GM21447 (cell line): ENCODE measurements around the gene MAP3K13.
A peak's percentile ranks its signal among the peaks of the same experiment; 100 is the strongest.

Experiments used
- ATAC-seq: cut with Tn5 transposase; IDR thresholded peaks from one replicate; pipeline ENCODE4 v1.9.1; 2021; ENCODE audit not compliant: unreplicated experiment

Gene MAP3K13

DNA sequence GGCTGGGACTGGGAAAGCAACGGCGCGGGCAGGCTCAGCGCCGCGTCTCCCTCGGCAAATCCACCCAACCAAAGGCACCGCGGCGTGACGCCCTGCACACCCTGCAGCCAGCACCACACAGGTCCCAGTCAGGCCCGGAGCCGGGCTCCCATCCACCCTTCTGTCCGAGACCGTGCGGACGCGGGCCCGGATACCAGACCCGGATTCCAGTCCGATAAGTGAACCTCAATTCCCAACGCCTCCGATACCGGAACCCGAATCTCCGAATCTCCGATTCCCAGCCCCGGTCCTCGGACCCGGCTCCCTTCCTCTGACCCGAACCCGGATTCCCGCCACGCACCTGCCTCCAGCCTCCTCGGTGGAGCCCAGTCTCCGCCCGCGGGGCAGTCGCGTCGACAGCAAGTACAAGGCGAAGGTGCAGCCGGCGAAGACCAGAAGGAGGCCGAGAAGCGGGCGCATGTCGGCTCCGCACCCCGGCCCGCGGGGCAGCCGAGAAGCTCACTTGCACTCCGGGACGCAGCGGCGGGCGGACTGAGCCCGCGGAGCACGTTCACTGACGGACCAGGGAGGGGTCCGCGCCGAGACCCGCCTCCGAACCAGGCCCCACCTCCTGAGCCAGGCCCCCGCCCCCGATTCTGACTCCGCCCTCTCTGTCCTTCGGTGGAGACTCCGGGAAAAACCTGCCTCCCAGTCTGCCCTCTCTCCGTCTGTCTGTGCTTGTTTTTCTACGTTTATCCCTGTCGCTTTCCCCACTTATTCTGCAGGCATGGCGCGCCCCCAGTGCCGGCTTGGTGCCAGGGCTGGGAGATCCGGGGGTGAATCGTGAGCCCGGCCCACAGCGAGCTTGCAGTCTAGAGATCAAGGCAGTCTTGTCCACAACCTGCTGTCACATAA is 135.8 kb downstream of the MAP3K13 start, which contains the start of gene TMEM41A:
TMEM41A (minus strand) TSS at position 533 of the 894 bp plus-strand sequence; CDS start at position 459, 74 bp downstream.
- ATAC-seq: peak; percentile 91

DNA sequence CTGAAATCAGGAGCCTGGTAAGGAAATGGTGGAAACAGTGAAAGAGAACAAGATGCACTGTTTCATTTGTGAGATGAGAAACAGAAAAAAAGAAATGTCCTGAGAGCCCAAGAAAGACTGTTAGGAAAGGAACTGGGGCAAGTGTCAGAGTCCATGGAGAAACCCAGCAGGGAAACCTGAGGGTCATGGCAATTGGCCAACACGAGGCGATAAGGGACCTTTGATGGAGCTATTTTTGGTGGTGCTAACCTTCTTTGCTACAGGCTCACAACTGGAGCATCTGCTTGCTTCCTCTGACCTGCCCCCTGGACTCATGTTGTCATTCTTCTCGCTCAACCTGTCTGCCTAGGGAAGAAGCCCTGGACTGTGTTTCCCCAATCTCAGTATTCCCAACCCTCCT is 140.1 kb downstream of the MAP3K13 start:
- ATAC-seq: no peak

DNA sequence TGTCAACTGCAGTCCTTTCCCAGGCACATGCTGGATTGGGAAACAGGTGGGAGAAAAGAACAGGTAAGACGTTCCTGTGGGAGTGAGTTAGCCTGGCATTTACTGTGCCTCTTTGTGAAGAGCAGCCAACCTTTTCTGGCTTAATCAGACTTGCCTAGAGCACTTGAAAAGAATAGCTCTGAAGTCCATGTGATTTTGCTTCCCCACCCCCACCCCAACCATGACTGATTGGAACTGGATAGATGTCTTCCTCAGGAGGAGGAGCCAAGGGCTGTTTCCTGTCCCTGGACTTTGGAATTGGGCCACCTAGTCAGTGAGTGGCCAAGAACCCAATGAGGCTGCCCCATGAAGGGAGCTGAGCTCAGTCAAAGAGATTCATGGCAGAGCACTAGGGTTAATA is 140.6 kb downstream of the MAP3K13 start:
- ATAC-seq: no peak

DNA sequence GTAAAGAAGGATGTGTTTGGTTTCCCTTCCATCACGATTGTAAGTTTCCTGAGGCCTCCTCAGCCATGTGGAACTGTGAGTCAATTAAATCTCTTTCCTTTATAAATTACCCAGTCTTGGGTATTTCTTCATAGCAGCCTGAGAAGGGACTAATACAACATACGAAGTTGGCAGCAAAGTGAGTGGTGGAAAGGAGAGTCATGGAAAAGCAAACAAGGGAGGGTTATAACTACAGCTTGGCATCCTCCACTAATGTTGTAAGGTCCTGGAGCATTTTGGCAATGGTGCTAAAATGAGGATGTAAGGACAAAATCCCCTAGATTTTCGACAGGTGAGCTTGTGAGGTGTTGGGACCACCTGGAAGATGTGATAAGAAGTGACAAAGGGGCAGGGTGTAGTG is 141.7 kb downstream of the MAP3K13 start:
- ATAC-seq: no peak

DNA sequence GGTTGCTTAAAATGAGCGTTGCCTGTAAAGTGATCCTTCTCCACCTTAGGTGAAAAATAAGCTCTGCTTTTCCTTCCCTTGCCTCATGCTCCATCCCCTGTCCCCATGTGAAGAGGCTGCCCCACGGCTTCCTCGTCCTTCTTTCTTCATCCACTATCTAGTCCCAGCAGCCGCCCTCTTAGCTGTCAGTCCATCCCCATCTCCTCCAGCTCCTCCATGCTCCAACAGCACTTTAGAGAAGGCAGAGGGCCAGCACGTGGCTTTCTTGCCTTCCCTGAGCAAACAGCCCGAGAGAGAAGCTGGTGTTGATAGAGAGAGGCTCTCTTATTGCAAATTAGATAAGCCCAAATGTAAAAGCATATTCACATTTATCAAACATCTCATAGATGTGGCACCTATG is 144.9 kb downstream of the MAP3K13 start:
- ATAC-seq: no peak

DNA sequence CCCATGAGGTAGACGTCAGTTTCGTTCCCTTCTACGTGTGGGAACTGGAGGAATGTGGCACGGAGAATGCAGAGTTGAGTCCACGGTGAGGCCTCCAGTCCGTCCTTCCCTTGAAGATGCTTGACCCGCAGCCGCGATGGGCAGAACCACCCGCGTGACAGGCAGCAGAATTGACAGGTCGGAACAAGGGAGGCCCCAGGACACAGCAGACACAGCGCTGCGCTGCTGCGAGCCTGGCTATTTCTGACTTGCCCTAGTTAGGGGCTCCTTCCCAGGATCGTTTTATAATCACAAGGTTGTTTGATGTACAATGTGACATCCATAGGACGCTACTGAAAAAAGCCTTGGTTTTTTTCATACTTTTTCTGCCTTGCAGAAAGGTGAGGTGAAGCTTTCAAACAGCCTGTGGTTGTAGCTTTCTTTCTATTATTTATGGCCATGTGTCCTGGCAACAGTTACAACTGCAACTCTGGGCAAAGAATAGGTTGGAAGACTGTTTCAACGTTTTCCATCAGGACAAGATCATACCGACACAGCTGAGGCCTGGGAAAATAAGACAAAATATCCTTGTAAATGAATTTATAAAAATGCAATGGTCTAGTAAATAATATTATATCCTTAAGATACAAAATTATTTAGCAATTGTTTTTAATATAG is 145.5 kb downstream of the MAP3K13 start:
- no peak for ATAC-seq

DNA sequence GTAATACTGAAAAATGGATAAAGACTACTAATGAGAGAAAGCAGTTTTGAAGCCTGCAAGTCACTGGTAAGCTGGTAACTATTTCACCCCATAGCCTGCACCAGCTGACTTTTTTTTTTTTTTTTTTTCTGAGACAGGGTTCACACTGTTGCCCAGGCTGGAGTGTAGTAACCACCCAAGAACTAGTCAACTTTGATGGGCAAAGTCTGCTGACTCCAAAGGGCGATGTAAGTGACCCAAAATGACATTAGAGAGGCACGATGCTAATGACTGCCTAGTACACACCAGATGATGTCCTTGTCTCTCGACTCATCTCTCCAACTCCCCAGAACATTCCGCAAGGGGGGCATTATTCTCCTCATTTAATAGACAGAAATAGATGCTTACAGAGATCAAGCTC is 148.8 kb downstream of the MAP3K13 start:
- ATAC-seq: no peak

DNA sequence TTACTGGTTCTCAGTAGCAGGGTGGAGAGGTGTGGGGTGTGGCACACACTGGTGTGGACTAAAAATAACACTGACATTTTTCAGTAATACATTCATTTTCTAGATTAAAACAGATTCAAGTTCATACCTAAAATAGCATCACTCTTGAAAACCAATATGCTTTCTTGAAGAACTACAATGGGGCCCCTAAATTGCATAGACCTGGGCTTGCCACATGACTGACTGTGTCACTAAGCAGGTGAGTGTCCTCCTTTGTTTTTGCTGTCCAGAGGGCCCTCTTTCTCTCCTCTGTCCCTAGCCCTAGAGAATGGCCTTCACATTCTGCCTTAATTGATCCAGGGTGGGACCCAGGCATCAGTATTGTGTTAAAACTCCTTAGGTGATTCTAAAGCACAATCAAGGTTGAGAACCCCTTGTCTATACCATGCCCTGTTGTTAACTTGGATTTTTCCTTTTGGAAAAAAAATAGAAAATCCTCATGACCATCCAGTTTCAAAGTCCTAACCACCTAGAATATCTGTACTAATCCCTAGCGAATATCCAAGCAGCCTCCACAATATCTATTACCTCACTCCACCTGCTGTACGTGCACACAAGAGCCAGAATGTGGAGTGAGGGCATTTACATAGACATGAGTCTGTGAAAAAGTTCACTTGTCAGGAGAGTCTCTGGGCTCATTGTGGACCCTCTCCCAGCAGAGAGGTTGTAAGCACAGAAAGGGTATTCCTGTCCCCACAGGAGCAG is 154.6 kb downstream of the MAP3K13 start:
- ATAC-seq: no peak

DNA sequence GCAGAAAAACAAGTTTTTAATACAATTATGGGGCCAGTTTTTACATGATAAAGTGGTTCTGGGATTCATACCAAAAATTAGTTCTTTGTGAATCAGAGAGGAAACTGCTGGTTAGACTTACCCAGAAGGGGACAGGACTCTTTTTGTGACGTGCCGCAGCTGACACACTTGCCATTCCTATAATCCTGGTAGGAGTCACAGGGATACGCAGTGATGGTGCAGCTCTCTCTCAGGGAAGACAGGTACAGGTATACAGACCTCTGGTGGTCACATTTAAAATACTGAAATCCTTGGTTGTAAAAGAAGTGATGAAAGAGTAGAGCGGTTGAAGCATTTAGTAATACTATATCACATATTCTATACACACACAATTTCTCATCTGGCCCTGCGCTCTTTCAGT is 156.1 kb downstream of the MAP3K13 start:
- no peak for ATAC-seq

DNA sequence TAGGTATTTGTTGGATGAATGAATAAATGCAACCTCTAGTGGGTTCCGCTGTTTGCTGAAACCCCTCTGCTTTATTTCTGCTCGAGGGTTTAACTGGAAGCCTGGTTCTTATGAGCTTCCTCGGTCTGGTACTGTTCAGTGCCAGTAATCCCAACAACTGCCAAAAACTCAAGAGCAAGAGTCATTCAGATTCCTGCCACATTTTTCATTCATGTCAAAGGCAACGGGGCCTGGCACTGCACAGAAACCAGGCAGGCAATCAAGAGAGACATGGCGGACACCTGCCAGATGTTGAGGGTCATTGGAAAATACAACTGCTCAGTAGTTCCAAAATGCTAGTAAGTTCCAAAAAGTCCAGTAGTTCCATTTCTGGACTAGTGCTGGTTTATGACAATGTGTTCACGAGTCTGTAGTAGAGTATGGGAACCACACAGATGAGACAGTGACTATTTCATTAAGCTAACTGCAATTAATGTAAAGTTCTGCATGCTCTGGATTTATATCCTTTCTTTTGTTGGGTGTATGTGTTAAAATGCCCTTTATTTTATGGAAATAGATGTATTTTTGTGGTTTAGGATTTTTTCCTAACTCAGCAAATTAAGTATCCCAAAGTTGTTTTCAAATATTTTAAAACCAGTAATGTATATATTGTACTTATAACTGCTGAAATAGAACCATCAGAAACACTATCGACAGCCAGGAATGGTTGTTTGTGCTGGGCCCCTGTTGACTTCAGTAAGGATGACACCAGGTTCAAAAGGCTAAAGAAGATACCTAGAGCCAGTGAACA is 158.6 kb downstream of the MAP3K13 start:
- no peak for ATAC-seq

DNA sequence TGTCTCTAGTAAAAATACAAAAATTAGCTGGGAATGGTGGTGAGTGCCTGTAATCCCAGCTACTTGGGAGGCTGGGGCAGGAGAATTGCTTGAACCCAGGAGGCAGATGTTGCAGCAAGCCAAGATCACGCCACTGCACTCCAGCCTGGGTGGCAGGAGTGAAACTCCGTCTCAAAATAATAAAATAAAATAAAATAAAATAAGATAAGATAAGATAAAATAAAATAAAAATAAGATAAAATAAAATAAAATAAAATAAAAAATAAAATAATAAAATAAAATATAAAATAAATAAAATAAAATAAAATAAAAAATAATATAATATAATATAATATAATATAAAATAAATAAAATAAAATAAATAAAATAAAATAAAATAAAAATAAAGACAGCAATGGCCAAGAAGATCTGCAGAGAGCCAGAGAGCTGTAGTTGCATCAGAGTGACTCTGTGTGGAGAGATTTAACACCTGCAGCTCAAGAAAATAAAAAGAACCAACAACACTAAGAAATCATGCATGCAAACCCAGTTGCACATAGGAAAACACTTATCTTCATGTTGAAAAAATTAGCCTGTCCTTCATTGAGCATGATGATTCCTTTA is 163.5 kb downstream of the MAP3K13 start:
- no peak for ATAC-seq

DNA sequence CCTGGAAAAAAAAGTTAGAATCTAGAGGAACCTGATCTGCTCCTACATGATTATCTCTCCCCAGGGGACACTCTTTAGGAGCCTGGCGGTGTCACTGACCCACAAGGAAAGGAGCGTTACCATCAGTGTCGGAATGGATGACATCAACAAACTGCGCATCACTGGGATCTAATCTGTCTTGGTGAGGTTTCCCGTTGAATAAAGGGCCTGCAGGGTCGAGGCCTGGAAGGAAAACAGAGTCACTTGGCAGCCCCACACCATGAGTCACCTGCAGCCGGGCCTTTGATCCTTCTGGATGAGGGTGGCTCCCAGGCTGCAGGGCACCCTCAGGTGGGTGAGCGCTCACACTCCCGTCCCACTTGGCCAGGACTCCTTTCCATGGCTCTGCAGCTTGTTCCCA is 164.4 kb downstream of the MAP3K13 start:
- ATAC-seq: no peak

DNA sequence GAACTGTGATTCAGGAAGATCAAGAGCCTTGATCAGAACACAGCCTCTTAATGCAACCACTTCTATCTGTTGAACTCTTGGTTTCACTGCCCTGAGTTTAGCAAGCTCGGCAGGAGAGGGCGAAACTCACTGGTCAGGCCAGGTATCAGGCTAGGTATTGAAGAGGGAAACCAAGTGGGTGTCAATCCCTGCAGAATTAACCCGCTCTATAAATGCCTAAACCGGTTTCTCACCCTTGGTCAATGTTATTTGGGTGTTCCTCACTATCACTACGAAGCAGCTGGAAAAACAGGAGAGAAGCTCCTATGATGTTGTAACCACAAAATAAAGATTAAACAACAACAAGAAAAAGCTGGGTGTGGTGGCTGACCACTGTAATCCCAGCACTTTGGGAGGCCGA is 165.6 kb downstream of the MAP3K13 start:
- no peak for ATAC-seq

DNA sequence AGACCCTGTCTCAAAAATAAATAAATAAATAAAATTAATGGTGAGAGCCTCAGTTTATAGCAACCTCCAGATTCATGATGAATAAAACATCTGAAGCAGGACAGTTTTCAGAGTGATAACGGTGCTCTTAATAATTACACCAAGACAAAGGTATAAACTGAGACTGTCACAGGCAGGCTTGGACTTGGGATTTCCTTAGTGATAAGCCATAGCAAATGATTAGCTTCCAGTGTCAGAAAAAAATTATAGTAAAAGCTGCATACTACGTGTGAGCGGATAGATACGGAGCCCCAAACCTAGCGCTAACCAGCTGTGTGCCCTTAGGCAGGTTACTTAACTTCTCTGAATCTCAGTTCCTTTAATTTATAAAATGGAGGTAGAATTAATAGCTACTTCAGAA is 167.9 kb downstream of the MAP3K13 start:
- no peak for ATAC-seq

DNA sequence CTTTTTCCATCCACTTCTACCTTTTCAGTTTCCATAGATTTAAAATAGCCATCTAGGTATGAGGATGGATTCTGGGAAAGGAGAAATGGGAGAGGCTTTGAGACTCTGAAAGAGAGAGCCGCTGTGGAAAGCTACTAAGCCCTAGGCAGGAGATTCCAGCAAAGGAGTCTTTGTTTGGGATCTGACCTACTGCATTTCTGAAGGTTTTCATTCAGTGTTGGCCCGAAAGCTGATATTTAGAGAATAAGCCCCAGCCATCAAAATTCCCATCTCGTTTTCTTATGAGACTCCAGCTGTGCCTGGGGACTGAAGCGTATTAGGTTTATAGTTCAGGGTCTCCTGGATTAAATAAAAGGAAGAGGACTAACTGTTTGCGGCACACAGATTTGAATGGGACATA is 170.0 kb downstream of the MAP3K13 start:
- ATAC-seq: no peak

DNA sequence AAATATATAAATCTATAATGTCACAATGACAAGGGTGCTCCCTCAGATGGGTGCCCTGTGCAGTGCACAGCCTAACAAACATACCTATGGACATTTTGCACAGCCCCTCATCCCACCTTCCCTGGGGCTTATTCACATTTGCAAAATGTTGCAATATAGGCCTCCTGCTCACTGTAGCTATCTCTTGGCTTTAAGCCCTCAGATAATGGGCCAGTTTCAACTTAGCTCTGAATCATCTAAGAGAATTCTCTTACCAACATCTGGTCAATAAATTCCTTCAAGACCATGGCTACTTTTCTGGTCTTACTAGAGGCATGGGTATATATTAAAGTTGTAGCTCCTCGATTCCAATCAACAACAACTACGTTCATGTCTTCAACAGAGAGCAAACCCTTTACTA is 171.6 kb downstream of the MAP3K13 start:
- no peak for ATAC-seq

DNA sequence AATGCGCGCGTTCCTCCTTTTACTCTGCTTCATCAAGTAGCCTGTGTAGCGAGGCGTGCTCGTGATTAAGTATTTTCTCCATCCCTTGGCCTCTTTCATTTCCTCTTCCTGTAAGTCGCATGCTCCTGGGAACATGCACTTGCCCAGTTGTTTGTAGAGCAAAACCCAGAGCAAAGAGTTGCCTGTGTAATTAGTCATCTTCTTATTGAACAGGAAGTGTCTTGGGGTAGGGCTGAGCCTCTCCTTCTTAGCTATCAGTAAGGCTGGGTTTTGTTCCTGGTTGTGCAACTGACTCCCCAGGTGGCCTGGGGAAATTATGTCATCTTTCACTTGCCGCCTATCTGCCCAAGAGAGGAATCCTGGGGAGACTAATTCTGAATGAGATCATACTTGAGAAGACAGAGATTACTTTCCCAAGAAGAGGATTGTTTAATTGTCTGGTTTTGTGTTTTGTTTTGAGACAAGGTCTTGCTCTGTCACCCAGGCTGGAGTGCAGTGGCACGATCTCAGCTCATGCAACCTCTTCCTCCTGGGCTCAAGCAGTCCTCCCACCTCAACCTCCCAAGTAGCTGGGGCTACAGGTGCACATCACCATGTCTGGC is 174.5 kb downstream of the MAP3K13 start:
- peak; percentile 99 for ATAC-seq
